ENCODE measurements around the gene SMYD3.

SMYD3 gene

GRCh38 chr1:245906207-245906606, 600.9 kb downstream of the SMYD3 start:
- intact Hi-C loops (cut with DNase I), result no loop called here

GRCh38 chr1:245903851-245904250, 603.2 kb downstream of the SMYD3 start:
- DNase-seq, result no peak
- intact Hi-C loops (cut with DNase I), result no loop called here

More at GRCh38 chr1:245906207-245906606, 600.9 kb downstream of the SMYD3 start:
- no peak for DNase-seq

GRCh38 chr1:245901565-245901964, 605.5 kb downstream of the SMYD3 start:
- intact Hi-C loops (cut with DNase I), result no loop called here
- DNase-seq, result no peak

DNA sequence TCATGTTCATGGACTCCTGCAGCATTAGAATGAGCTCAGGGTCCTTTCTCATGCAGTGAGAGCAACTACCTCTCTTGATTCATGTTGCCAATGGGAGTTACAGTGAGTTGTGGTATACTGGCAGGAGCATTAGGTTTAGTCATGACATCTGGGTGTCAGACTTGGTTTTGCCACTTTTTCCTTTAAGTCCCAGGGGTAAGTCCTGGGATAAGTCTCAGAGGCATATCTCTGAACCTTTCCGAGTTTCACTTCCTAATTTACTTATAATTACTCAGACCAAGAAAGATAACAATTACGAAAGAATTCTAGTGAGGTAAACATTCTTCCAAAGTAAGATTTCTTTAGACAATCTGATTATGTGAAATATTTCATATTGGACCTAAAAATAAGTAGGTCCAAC, 606.0 kb downstream of the SMYD3 start:
- no peak for DNase-seq
- intact Hi-C loops (cut with DNase I), result no loop called here

DNA sequence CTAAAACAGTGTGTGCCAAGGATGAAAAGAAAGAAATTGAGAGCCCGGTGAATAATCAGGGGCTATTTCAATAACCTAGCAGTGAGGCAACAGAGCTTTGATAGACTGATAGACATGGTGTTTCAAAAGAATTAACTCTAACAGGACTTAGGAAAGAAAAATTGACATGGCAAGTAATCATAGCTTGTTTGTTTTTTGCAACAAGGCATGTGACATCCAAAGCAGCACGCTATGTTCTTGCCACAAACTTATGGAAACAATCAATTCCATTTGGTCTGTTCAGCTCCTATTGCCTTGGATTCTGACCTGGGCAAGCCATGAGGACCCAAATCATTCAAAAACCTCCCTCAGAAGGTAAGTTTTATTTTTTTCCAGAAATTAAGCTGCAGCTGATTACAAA, 608.5 kb downstream of the SMYD3 start:
- DNase-seq, result no peak
- intact Hi-C loops (cut with DNase I), result no loop called here

DNA sequence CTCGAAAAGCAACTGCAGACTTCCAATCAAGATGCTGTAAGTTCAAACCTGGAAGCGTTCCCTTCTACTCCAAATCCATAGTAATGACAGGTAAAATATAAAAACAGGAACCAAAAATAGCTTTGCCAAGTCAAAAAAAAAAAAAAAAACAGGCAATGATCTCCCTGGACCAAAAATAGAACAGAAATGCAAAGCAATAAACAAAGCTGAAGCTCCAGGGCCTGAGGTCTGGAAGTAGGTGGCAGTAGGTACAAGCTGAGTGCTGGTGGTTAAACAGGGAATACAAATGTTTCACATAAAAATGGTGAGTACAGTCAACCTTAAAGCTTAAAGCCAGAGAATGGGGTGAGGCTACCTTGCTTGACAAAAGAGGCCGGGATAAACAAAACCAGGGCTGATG, 610.8 kb downstream of the SMYD3 start:
- DNase-seq, result no peak
- intact Hi-C loops (cut with DNase I), result no loop called here

DNA sequence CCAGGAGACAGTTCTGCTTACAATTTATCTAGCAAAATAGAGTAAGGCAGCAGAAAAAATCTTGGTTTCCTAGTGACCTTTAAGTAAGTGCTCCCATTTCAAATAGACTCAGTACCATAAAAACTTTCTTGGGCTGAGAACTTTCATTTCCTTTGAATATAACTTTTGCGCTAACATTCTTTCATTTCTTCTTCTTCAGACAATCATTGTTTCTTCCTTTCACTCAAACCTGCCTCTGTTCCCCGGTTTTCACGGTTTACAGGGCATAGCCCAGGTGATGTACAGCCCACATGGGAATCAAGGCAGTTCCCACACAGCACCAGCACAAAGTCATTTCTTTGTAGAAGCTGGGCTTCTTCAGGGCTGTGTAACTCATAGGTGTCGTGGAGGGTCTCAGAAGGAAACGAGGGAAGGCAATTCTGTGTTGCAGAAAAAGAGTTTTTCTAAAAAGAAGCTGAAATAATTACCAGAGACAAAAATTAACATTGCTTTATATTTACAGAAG, 611.6 kb downstream of the SMYD3 start:
- DNase-seq, result no peak
- intact Hi-C loops (cut with DNase I), result no loop called here

DNA sequence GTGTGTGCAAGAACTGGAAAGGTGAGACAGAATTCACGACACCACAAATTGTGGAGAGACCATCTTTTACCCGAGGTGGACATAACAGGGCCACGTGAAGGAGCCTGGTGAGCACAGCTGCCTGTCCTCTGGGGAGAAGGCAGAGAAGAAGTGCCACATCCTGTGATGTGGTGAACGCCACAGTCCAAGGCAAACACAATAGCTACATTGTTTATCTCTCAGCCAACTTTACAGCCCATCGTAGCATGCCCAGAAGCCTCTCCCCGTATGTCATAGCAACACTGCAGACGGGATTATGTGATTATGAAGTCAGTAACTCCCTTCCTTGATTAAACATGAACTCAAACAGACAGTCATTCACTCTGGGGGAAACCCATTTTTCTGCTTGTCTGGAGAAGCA, 612.2 kb downstream of the SMYD3 start:
- peak in 4 of 42 donors; percentile 10 to 16 (median 14) for DNase-seq
- intact Hi-C loops (cut with DNase I), result no loop called here

- DNase-seq, result no peak
- intact Hi-C loops (cut with DNase I), result no loop called here
Measured at GRCh38 chr1:245893025-245893424, 614.1 kb downstream of the SMYD3 start.

DNA sequence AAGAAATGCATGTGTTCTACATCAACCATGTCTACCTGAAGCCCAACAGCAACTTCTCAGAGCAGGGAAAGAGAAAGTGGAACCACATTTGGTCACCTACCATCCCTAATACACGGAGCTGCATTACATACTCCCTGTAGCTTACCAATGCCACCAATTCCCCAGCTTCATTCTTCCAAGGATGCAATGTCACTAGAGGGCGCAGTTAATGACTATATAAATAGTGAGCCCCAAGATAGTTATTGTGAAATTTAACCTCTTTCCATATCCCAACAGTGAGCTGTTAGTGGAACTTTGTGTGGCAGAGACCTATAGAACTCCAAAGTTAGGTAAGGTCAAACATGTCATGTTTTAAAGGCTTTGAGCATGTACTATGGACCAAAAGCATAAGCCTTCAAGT, 618.3 kb downstream of the SMYD3 start:
- DNase-seq, result no peak

DNA sequence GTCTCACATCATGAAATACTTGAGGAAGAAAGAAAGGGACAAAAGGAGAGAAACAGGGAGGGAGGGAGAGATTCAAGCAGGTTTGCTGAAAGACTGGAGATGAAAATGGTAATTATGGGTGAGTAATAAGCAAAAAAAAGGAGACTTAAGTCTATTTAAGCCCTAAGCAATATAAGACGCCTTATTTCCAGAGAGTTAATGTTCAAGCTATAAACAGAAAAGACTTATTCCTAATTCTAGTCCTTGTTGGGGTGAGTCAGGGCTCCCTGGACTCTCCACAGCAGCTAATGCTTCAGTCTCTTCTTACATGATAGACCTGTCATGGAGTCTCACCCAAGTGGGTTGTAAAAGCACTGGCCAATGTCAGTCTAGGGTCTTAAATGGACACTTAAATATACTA, 619.2 kb downstream of the SMYD3 start:
- intact Hi-C loops (cut with DNase I), result no loop called here

More for the DNA sequence above, 618.3 kb downstream of the SMYD3 start:
- intact Hi-C loops (cut with DNase I), result no loop called here

DNA sequence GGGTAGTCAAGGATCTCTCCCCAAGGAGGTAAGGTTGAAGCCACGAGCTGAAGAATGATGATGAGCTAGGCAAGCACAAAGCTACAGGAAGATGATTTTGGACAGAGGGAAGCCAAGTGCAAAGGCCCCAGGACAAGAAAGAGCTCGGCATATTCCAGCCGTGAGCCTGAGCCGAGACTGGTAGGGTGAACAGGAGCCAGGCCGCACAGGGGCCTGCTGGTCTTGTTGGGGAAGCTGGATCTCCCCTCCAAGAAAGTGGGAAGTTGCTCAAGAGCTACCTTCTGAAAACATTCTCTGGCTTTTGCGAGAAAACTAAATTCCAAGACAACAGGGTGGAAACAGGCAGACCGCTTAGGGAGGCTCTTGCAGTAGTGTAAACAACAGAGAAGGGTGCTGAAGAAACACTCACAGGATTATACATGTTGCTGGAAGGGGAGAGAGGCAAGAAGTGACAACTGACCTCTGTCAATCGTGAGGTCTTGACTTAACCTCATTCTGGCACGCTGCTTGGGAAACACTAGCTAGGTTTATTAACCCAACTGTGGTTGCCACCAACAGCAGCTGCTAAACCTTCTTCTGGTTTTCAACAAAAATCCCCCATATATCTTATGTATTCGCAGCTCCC, 625.2 kb downstream of the SMYD3 start:
- intact Hi-C loops (cut with DNase I), result no loop called here
- DNase-seq, result no peak

More for the DNA sequence above, 619.2 kb downstream of the SMYD3 start:
- DNase-seq, result no peak

DNA sequence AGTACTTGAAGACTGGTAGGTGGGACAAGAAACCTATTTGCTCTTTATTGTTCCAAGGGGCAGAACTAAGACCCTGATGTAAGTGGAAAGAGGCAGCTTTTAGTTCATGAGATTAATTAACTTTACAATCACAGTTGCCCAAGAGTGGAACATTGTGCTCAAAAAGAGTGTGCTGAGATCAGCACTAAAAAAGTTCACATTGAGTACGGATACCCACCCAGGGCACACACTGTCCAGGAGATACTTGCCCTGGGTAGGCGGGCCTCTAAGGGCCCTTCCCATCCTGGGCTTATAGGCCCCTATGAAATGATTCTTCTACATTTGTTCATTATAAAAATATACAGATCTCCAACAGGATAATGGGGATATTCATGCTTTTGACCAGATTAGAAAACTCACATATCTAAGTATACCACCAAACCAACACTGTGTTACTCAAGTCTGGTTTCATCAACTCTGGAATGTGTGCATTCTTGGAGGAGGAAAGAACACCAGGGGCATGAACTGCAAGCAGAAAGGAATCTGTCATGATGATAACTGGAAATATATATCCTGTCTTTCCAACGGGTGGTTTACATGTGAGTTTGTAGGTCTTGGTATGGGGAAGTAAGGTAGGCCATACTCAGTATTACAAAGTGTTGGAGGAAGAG, 626.2 kb downstream of the SMYD3 start:
- DNase-seq, result no peak
- intact Hi-C loops (cut with DNase I), result no loop called here

DNA sequence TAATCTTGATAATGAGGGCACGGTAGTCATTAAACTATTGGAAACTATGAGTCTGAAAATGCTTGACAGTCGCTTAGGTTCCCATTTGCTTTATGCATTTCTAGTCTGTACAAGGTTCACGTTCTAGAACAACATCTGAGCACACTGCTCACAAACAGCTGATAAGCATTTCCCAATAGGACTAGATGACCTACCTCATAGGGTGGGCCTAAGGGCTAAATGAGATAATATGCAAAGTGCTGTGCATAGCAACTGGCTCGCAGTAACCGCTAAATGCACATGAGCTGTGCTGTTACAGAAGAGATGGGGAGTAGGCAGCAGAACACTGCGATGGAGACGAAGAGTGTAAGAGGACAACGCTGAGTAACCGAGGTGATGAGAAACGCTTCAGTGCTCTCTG, 628.0 kb downstream of the SMYD3 start:
- DNase-seq, result no peak
- intact Hi-C loops (cut with DNase I), result no loop called here

DNA sequence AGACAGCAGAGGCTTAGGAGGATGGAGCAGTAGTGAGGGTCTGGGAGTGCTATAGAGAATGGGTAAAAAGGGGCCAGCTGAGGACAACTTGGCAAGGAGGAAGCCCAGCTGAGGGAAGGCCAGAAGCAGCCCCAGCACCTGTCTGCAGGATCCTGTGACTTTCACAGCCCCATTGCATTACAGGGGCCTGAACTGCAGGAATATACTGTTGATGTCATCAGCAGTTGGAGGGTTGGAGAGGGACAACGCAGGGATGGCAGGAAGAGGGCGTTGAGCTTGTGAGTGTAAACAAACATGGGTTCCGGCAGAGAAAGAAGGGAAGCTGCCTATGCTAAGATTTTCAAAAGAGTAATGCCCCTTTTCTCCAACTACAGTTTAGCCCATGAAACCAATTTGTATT, 628.5 kb downstream of the SMYD3 start:
- DNase-seq, result no peak
- intact Hi-C loops (cut with DNase I), result no loop called here

DNA sequence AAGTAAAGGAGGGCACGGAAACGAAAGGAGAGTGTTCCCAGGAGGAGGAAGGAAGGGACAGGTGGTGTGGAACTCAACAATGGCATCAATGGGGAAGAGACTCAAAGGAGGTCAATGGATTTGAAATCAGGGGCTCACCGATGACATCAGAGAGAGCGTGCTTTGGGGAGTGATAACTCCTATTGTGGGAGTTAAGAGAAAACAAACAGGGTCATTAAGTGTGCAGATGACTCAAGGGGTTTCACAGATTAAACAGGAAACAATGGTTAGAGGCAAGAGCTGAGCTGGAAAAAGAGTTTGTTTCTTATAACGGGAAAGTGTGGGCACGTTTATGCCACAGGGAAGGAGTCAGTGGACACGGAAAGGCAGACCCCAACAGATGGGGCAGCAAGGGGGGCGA, 629.1 kb downstream of the SMYD3 start:
- DNase-seq, result no peak
- intact Hi-C loops (cut with DNase I), result no loop called here

- intact Hi-C loops (cut with DNase I), result no loop called here
- no peak for DNase-seq
Measured at GRCh38 chr1:245876586-245876985, 630.5 kb downstream of the SMYD3 start.

DNA sequence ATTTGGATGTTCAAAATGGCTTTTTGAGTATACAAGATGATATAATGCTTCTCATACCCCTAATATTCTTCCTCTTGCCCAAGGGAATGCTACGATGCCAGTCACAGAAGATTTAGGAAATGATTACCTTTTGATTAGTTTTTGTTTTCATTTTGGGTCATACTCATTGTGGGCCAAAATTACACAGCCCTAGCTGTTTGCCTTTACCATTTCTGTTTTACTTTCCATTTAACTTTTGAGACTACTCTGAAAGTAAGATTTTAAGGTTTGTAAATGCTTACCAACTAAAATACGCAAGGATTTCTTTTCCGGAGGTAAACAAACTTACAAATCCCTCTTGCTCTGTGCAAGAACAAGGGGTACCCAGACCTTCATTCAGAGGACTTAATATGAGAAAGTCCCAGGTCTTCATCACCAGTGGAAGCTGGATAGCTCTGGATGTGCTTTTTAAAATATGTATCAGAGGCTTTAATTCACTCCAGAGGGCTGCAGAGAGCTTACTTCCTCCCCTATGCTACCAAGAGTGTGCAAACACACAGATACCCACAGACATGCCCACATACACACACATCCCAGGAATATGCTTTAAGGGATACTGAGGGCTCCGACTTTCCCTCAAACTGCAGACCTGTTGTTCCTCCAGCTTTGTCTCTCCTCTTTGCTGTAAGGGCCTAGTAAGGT, 631.4 kb downstream of the SMYD3 start:
- no peak for DNase-seq
- intact Hi-C loops (cut with DNase I), result no loop called here

- intact Hi-C loops (cut with DNase I), result no loop called here
- peak in 2 of 42 donors; percentile 13 to 30 for DNase-seq
Measured at GRCh38 chr1:245874942-245875580, 632.0 kb downstream of the SMYD3 start.

Measured in head of caudate nucleus (tissue), 42 donors.